ENCODE measurements around the gene KRTAP13-4.

KRTAP13-4 gene

GRCh38 chr21:30448514-30448913 lies 18.5 kb downstream of the KRTAP13-4 start:
- no peak for TF ChIP-seq CTCF (IDR thresholded peaks at IDR 0.05; ENCODE audit: insufficient read depth, missing control alignments)
- FAIRE-seq (no peak), DNase-seq (ENCODE audit: insufficient read length, low spot score) (no peak)

- DNase-seq (ENCODE audit: insufficient read length, low spot score) (no peak), FAIRE-seq (no peak)
- peak; percentile 28 for TF ChIP-seq CTCF (IDR thresholded peaks at IDR 0.05; ENCODE audit: insufficient read depth, missing control alignments)
These were observed 33.7 kb downstream of the KRTAP13-4 start for GRCh38 chr21:30463713-30464112.

GRCh38 chr21:30468900-30469714 lies 39.1 kb downstream of the KRTAP13-4 start:
- DNase-seq (ENCODE audit: insufficient read length, low spot score): no peak
- no peak for TF ChIP-seq CTCF (IDR thresholded peaks at IDR 0.05; ENCODE audit: insufficient read depth, missing control alignments)
- no peak for FAIRE-seq

- no peak for FAIRE-seq
- DNase-seq (ENCODE audit: insufficient read length, low spot score): no peak
- no peak for TF ChIP-seq CTCF (IDR thresholded peaks at IDR 0.05; ENCODE audit: insufficient read depth, missing control alignments)
These were observed 48.0 kb downstream of the KRTAP13-4 start for GRCh38 chr21:30478004-30478403.

- TF ChIP-seq CTCF (IDR thresholded peaks at IDR 0.05; ENCODE audit: insufficient read depth, missing control alignments): no peak
- DNase-seq (ENCODE audit: insufficient read length, low spot score) (no peak), FAIRE-seq (no peak)
These were observed 49.2 kb downstream of the KRTAP13-4 start for GRCh38 chr21:30479259-30479658.

- DNase-seq (ENCODE audit: insufficient read length, low spot score) (no peak), FAIRE-seq (no peak)
- no peak for TF ChIP-seq CTCF (IDR thresholded peaks at IDR 0.05; ENCODE audit: insufficient read depth, missing control alignments)
These were observed 50.1 kb downstream of the KRTAP13-4 start, which contains the start of gene KRTAP19-1 for GRCh38 chr21:30480145-30480544. TSS of gene KRTAP19-1 (minus strand) at chr21:30480367. CDS start at chr21:30480317, 50 bp downstream.

Measured in D721Med (cell line).